ENCODE results near the gene SCAMP3. TPM values are rescaled to one million over a fixed set of nuclear protein-coding genes. Genes with fewer than 3 reads are reported as not detected.
"Not testable (repeated sequence)": the region's sequence is repeated elsewhere in the genome, so short reads cannot be mapped to it uniquely, and the experiment has no call there.

The SCAMP3 gene
- total RNA-seq, 1 experiment from 2014 or later = 64.2 TPM

DNA sequence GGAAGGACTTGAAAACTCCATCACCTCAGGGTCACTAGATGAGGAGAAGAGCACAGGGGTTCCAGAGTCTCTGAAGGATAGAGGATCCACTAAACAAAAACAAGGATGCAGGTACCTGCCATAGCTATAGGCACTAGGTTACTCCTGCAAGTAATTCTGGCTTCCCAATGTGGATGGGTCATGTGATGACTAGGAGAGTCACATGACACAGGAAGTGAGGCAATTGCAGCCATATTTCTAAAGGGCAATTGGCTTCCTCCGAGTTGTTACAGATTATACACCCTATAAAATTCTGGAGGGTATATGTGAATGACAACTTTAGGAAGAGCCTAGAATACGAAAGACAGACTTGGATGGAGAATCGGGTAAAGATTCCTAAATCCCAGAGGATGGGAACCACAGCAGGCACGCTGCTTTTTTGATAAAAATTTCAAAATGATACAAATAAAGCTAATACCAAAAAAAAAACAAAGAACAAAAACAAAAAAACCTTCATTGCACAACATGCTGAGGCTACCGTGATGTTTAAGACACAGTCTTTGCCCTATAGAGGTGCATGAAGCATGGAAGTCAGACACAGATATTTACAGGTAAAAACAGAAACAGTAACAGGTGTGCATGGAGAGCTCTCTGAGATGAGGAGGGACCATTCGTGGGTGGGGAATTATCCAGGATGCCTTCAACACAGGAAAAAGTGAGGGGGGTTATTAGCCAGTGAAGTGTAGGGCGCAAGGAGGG is 43.1 kb downstream of the SCAMP3 start:
- peak overlapping the region; percentile 95 for H2AFZ ChIP-seq (ENCODE audit: low read depth, low read length, poor library complexity, severe bottlenecking)
- DNase-seq (ENCODE audit: low read depth, low spot score) (peak; percentile 71), ATAC-seq (peak; percentile 62)
- H3K9ac ChIP-seq (ENCODE audit: low read length) = peak overlapping the region; percentile 14; the same call in 1 of the 2 replicates
- RAD21 ChIA-PET (ENCODE audit: low non-redundant PET in 1 of 2, low total read pairs in 2 of 2, uncharacterized antibody in 2 of 2, unreplicated experiment in 2 of 2) = no interaction called here
- no TSS peak for BruUV-seq (replicated peaks)
- H4K20me1 ChIP-seq (ENCODE audit: insufficient read depth) = no peaks in the 10 kb centered on the region
- CTCF ChIA-PET = interaction anchor here (0.8 to 1.7 kb wide), 5 partner anchors 11 to 46 kb away, joined by 3 to 8 read pairs (median 4); partner anchors contain the start of genes KRTCAP2, MTX1 and THBS3
- no peaks in the 10 kb centered on the region for H3K9me2 ChIP-seq (ENCODE audit: insufficient read depth)
- H3K79me2 ChIP-seq (ENCODE audit: insufficient read depth, low read length) = no peaks in the 10 kb centered on the region
- no peak for TF ChIP-seq ZFX (IDR thresholded peaks at IDR 0.05)
- TF ChIP-seq CBX3 (IDR thresholded peaks at IDR 0.05; ENCODE audit: low read depth) = peak; percentile 45; the same call in 1 of the 2 replicates
- peak; percentile 64 for TF ChIP-seq EGR1 (IDR thresholded peaks at IDR 0.05; ENCODE audit: low read depth)
- TF ChIP-seq CTCF (IDR thresholded peaks at IDR 0.05 in 2 of 3, conservative IDR thresholded peaks at IDR 0.05 in 1 of 3; ENCODE audit: borderline replicate concordance in 1 of 3, insufficient read depth in 1 of 3, low read depth in 2 of 3, low read length in 2 of 3) = no peak
- TF ChIP-seq YY1 (IDR thresholded peaks at IDR 0.05; ENCODE audit: extremely low read depth, insufficient replicate concordance, low read depth, low read length) = peak; percentile 99
- peak overlapping the region; percentile 28 for H3K27ac ChIP-seq (ENCODE audit: low read depth, low read length)
- intact Hi-C loops (cut with micrococcal nuclease) = no loop called here
- H3K4me3 ChIP-seq (replicated peaks in 1 of 2; ENCODE audit: low read depth in 1 of 2, low read length in 2 of 2) = peak overlapping the region; percentile 8 to 45; a peak in 3 of 4 replicates
- H3K9me3 ChIP-seq (ENCODE audit: control insufficient read depth in 1 of 2, insufficient read depth in 1 of 2, low read depth in 1 of 2, low read length in 2 of 2) = no peaks in the 10 kb centered on the region
- peak overlapping the region; percentile 62 for H3K4me2 ChIP-seq (ENCODE audit: low read length)
- H3K4me1 ChIP-seq (ENCODE audit: control insufficient read depth in 1 of 2, insufficient read depth in 2 of 2, low read length in 2 of 2) = peaks cover 4 to 19% of the 10 kb centered on the region in 2 experiments; a peak in 3 of 4 replicates
- no peaks in the 10 kb centered on the region for H3K36me3 ChIP-seq (ENCODE audit: control insufficient read depth in 1 of 2, insufficient read depth in 2 of 2, low read length in 2 of 2)
- POLR2A ChIA-PET = interaction anchor here (0.8 to 1.5 kb wide), 3 partner anchors 10 to 25 kb away, joined by 3 to 4 read pairs (median 4); no protein-coding TSS in a partner anchor
- H3K27me3 ChIP-seq (ENCODE audit: insufficient read depth, low read length) = no peaks in the 10 kb centered on the region

GRCh38 chr1:155214702-155215101 is 47.5 kb downstream of the SCAMP3 start:
- H4K20me1 ChIP-seq (ENCODE audit: insufficient read depth); H3K79me2 ChIP-seq (ENCODE audit: insufficient read depth, low read length); ATAC-seq; POLR2A ChIA-PET; H3K27ac ChIP-seq (ENCODE audit: low read depth, low read length); H3K4me2 ChIP-seq (ENCODE audit: low read length); BruUV-seq (replicated peaks); H3K9me2 ChIP-seq (ENCODE audit: insufficient read depth); H3K27me3 ChIP-seq (ENCODE audit: insufficient read depth, low read length); H2AFZ ChIP-seq (ENCODE audit: low read depth, low read length, poor library complexity, severe bottlenecking); DNase-seq (ENCODE audit: low read depth, low spot score); RAD21 ChIA-PET (ENCODE audit: low non-redundant PET in 1 of 2, low total read pairs in 2 of 2, uncharacterized antibody in 2 of 2, unreplicated experiment in 2 of 2); CTCF ChIA-PET; H3K9me3 ChIP-seq (ENCODE audit: control insufficient read depth in 1 of 2, insufficient read depth in 1 of 2, low read depth in 1 of 2, low read length in 2 of 2); H3K4me3 ChIP-seq (replicated peaks in 1 of 2; ENCODE audit: low read depth in 1 of 2, low read length in 2 of 2); intact Hi-C loops (cut with micrococcal nuclease); H3K36me3 ChIP-seq (ENCODE audit: control insufficient read depth in 1 of 2, insufficient read depth in 2 of 2, low read length in 2 of 2); H3K9ac ChIP-seq (ENCODE audit: low read length): not testable (repeated sequence)
- peaks cover 12 to 20% of the 10 kb centered on the region in 2 experiments; a peak in 3 of 4 replicates for H3K4me1 ChIP-seq (ENCODE audit: control insufficient read depth in 1 of 2, insufficient read depth in 2 of 2, low read length in 2 of 2)

DNA sequence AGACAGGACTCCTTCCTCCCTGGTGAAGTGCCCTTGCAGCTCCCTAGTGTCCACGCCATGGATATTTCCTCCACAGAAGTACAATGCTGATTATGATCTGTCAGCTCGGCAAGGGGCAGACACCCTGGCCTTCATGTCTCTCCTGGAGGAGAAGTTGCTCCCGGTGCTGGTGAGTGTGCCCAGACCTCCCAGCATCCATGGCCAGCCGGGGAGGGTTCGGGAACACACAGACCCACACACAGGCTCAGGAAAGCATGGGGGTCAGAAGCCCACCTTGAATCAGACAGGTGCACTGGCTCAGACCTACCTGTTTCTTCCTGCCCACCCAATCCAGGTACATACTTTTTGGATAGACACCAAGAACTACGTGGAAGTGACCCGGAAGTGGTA is 50.1 kb downstream of the SCAMP3 start:
- H3K9me2 ChIP-seq (ENCODE audit: insufficient read depth); H4K20me1 ChIP-seq (ENCODE audit: insufficient read depth); CTCF ChIA-PET; H3K36me3 ChIP-seq (ENCODE audit: control insufficient read depth in 1 of 2, insufficient read depth in 2 of 2, low read length in 2 of 2); ATAC-seq; POLR2A ChIA-PET; H2AFZ ChIP-seq (ENCODE audit: low read depth, low read length, poor library complexity, severe bottlenecking); H3K4me2 ChIP-seq (ENCODE audit: low read length); BruUV-seq (replicated peaks); H3K4me3 ChIP-seq (replicated peaks in 1 of 2; ENCODE audit: low read depth in 1 of 2, low read length in 2 of 2); H3K27me3 ChIP-seq (ENCODE audit: insufficient read depth, low read length); RAD21 ChIA-PET (ENCODE audit: low non-redundant PET in 1 of 2, low total read pairs in 2 of 2, uncharacterized antibody in 2 of 2, unreplicated experiment in 2 of 2); H3K9ac ChIP-seq (ENCODE audit: low read length); H3K27ac ChIP-seq (ENCODE audit: low read depth, low read length); H3K9me3 ChIP-seq (ENCODE audit: control insufficient read depth in 1 of 2, insufficient read depth in 1 of 2, low read depth in 1 of 2, low read length in 2 of 2); intact Hi-C loops (cut with micrococcal nuclease); DNase-seq (ENCODE audit: low read depth, low spot score): not testable (repeated sequence)
- H3K79me2 ChIP-seq (ENCODE audit: insufficient read depth, low read length) = peaks cover 16% of the 10 kb centered on the region
- H3K4me1 ChIP-seq (ENCODE audit: control insufficient read depth in 1 of 2, insufficient read depth in 2 of 2, low read length in 2 of 2) = peaks cover 19 to 27% of the 10 kb centered on the region in 2 experiments
